OCI-LY3 (cell line): ENCODE data around the gene ADAD2.

Source experiments
- H2AFZ ChIP-seq: fragments of 200-600, 300-600 bp; shearing (Covaris generic); 2 replicates; pipeline ENCODE4 v1.6.0; 2014; ENCODE audit warnings: antibody characterized with exemption, low read depth, low read length
- H3K27ac ChIP-seq: fragments of 200-600, 300-600 bp; sonication (generic); 2 replicates; pipeline ENCODE4 v1.5.1; 2014; ENCODE audit warnings: mild to moderate bottlenecking, low read length, moderate library complexity, mixed read lengths
- H3K27me3 ChIP-seq: fragments of 200-600, 300-600 bp; sonication (generic); 2 replicates; pipeline ENCODE4 v1.6.1; 2014; ENCODE audit warnings: low read depth, low read length, mixed read lengths
- H3K36me3 ChIP-seq: fragments of 200-600, 300-600 bp; sonication (generic); replicated peaks from 2 replicates; pipeline ENCODE3; 2014; ENCODE audit warnings: low read depth, low read length, mixed read lengths
- H3K4me1 ChIP-seq: fragments of 300-600, 200-600 bp; sonication (generic); 2 replicates; pipeline ENCODE4 v1.6.1; 2014; ENCODE audit warnings: low read length, mixed read lengths
- H3K4me2 ChIP-seq: fragments of 200-600, 300-600 bp; sonication (generic); 2 replicates; pipeline ENCODE4 v1.6.1; 2014; ENCODE audit warnings: low read length, mixed read lengths
- H3K4me3 ChIP-seq: fragments of 300-600, 200-600 bp; sonication (generic); 2 replicates; pipeline ENCODE4 v1.5.1; 2014; ENCODE audit warnings: antibody characterized with exemption, mild to moderate bottlenecking, low read length, moderate library complexity
- H3K79me2 ChIP-seq: fragments of 300-600, 200-600 bp; shearing (Covaris generic); 2 replicates; pipeline ENCODE4 v1.6.1; 2014; ENCODE audit warnings: mild to moderate bottlenecking, low read length, mixed read lengths
- H3K9ac ChIP-seq: fragments of 300-600, 200-600 bp; shearing (Covaris generic); 2 replicates; pipeline ENCODE4 v1.6.0; 2014; ENCODE audit warnings: mild to moderate bottlenecking, low read length, moderate library complexity
- H3K9me3 ChIP-seq: fragments of 200-600, 300-600 bp; shearing (Covaris generic); 2 replicates; pipeline ENCODE4 v1.6.1; 2014; ENCODE audit warnings: low read length, mixed read lengths; ENCODE audit not compliant: insufficient read depth
- H4K20me1 ChIP-seq: fragments of 200-600, 300-600 bp; sonication (generic); 2 replicates; pipeline ENCODE4 v1.6.1; 2016; ENCODE audit warnings: low read length, mixed read lengths; ENCODE audit not compliant: insufficient read depth
- EZH2phosphoT487 ChIP-seq: fragments of 200-600 bp; shearing (Covaris generic); IDR thresholded peaks from 2 replicates; pipeline ENCODE4 v1.6.1; 2018; ENCODE audit warnings: antibody characterized with exemption, mixed run types, low read depth
- TF ChIP-seq, protein P1 (sequence below): fragments of 200-600, 300-600 bp; sonication (generic); IDR thresholded peaks from 2 replicates; pipeline ENCODE4 v1.5.1; 2014; ENCODE audit warnings: antibody characterized with exemption, low read length, low read depth

Gene ADAD2

DNA sequence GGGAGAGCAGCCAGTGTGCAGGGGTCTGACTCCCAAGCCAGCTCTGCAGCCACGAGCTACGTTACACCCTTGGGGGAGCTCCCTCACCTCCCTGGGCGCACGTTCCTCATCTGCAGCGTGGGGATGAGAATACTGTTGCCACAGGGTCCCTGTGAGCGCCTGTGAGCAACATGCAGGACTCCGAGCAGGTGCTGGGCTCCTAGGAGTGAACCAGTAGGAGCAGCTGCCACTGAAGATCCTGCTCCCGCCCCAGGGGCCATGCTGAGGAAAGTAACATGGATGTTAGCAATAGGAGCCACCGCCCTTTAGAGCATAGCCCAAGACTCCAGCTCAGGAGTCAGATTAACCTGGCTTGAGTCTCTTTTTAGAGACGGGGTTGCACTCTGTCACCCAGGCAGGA, 29.9 kb upstream of the ADAD2 start:
- Histone ChIP-seq H3K27ac (no peak overlapping the region), H3K27me3 (peaks cover 65% of the 10 kb centered on the region), H3K4me3 (no peak overlapping the region), H3K9me3 (no peaks in the 10 kb centered on the region), H2AFZ (no peak overlapping the region), H3K36me3 (no peaks in the 10 kb centered on the region), H4K20me1 (no peaks in the 10 kb centered on the region), H3K9ac (no peak overlapping the region), H3K4me2 (no peak overlapping the region), H3K4me1 (peaks cover 8% of the 10 kb centered on the region), H3K79me2 (no peaks in the 10 kb centered on the region)
- TF ChIP-seq, protein P1, sequence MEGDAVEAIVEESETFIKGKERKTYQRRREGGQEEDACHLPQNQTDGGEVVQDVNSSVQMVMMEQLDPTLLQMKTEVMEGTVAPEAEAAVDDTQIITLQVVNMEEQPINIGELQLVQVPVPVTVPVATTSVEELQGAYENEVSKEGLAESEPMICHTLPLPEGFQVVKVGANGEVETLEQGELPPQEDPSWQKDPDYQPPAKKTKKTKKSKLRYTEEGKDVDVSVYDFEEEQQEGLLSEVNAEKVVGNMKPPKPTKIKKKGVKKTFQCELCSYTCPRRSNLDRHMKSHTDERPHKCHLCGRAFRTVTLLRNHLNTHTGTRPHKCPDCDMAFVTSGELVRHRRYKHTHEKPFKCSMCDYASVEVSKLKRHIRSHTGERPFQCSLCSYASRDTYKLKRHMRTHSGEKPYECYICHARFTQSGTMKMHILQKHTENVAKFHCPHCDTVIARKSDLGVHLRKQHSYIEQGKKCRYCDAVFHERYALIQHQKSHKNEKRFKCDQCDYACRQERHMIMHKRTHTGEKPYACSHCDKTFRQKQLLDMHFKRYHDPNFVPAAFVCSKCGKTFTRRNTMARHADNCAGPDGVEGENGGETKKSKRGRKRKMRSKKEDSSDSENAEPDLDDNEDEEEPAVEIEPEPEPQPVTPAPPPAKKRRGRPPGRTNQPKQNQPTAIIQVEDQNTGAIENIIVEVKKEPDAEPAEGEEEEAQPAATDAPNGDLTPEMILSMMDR: no peak
- TF ChIP-seq EZH2phosphoT487: no peak

DNA sequence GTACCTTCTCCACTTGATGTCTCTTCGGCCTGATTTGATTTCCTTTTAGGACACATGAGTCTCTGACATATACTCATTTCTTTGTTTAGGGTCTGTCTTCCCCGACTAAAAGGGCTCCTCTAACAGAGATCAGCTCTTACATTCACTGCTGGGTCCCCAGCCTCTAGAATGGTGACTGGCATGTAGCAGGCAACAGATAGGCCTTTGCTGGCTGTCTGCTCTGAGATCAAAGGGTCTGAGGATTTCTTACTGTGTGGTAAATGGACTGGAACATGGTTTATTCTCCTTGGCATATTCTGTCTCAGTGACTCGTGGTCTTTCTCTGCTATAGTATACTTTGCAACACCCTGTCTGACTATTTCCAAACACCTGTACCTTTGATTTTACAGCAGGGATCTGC, 29.2 kb upstream of the ADAD2 start:
- Histone ChIP-seq H3K9me3 (no peaks in the 10 kb centered on the region), H3K4me3 (no peak overlapping the region), H3K36me3 (no peaks in the 10 kb centered on the region), H4K20me1 (no peaks in the 10 kb centered on the region), H2AFZ (no peak overlapping the region), H3K79me2 (no peaks in the 10 kb centered on the region), H3K4me1 (peaks cover 8% of the 10 kb centered on the region), H3K27me3 (peaks cover 64% of the 10 kb centered on the region), H3K27ac (no peak overlapping the region), H3K9ac (no peak overlapping the region), H3K4me2 (no peak overlapping the region)
- no peak for TF ChIP-seq EZH2phosphoT487
- TF ChIP-seq, protein P1: no peak

GRCh38 chr16:84165746-84166145, 25.2 kb upstream of the ADAD2 start:
- Histone ChIP-seq H3K4me3 (no peak overlapping the region), H3K36me3 (no peaks in the 10 kb centered on the region), H4K20me1 (no peaks in the 10 kb centered on the region), H3K27ac (no peak overlapping the region), H3K4me1 (no peaks in the 10 kb centered on the region), H3K27me3 (peaks cover 48% of the 10 kb centered on the region), H3K9ac (no peak overlapping the region), H2AFZ (no peak overlapping the region), H3K9me3 (no peaks in the 10 kb centered on the region), H3K4me2 (no peak overlapping the region), H3K79me2 (no peaks in the 10 kb centered on the region)
- TF ChIP-seq EZH2phosphoT487: no peak
- TF ChIP-seq, protein P1: no peak

DNA sequence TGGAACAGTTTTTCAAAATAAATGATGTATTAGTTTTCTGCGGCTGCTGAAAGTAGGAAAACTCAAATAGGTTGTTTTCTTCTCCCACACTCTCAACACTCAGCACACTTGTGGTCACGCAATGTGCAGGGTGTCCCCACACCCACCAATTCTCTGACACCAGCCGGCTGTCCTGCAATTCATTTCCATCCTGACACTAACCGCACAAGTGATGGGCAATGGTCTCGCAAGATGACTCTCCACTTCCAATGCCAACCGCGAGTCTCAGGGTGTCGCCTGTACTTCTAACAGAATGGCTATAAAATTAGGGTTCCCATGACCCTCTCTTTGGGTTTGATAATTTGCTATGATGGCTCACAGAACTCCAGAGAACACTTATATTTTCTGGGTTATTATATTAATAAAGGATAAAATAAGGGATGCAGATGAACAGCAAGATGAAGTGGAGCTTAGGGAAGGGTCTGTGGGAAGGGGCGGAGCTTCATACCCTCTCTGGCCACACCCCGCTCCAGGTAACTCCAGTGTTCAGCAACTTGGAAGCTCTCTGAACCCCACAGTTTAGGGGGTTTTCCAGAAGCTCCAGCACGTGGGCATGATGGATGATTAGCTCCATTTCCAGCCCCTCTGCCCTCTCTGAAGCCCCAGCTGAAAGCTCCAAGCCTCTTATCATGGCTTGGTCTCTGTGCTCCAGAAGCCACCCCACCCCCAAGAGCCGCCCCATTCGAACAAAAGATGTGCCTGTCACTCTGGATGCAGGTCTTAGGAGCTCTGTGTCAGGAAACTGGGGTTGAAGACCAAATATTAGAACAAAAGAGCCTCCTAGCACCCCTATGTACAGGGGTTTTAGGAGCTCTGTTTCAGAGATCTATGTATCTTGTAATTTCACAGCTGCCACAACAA, 23.9 kb upstream of the ADAD2 start:
- TF ChIP-seq, protein P1: no peak
- no peak for TF ChIP-seq EZH2phosphoT487
- Histone ChIP-seq H3K27ac (no peak overlapping the region), H3K4me1 (no peaks in the 10 kb centered on the region), H3K9ac (no peak overlapping the region), H3K36me3 (no peaks in the 10 kb centered on the region), H3K9me3 (no peaks in the 10 kb centered on the region), H3K79me2 (no peaks in the 10 kb centered on the region), H3K27me3 (peaks cover 38% of the 10 kb centered on the region), H3K4me3 (no peak overlapping the region), H3K4me2 (no peak overlapping the region), H2AFZ (no peak overlapping the region), H4K20me1 (no peaks in the 10 kb centered on the region)
